Adrenal gland (tissue), 12 donors: ENCODE data around the gene HMGXB3. TPM values are rescaled to one million over a fixed set of nuclear protein-coding genes. Genes with fewer than 3 reads are reported as not detected.
A peak's percentile ranks its signal among the peaks of the same experiment; 100 is the strongest.

Source experiments
- DNase-seq, 7 donors: peaks; one replicate each; pipeline ENCODE4 v3.0.0-alpha.2; 2019 to 2020
- H3K27ac ChIP-seq, 5 donors: fragments of 200-600 bp; sonication (generic) in 4 of 5; 1 replicate in 3 of 5; 2 replicates in 2 of 5; pipeline versions ENCODE4 v1.5.1 to v1.8.0; 2016 to 2020; ENCODE audit warnings: mild to moderate bottlenecking in 1 of 5
- H3K27me3 ChIP-seq: fragments of 200-600 bp; 2 replicates; pipeline ENCODE4 v1.8.0; 2021
- H3K36me3 ChIP-seq, 2 donors: fragments of 200-600 bp; replicated peaks in 1 of 2; 1 replicate in 1 of 2; 2 replicates in 1 of 2; pipeline versions ENCODE4 v1.5.1 to v1.8.0; 2018 to 2022
- H3K4me1 ChIP-seq, 2 donors: fragments of 200-600 bp; replicated peaks in 1 of 2; 1 replicate in 1 of 2; 2 replicates in 1 of 2; pipeline versions ENCODE4 v1.5.1 to v1.8.0; 2018 to 2021
- H3K4me3 ChIP-seq, 4 donors: fragments of 200-600 bp; sonication (generic) in 3 of 4; one replicate each; pipeline ENCODE4 v1.5.1; 2016 to 2018
- H3K9me3 ChIP-seq, 3 donors: fragments of 200-600 bp; sonication (generic) in 1 of 3; replicated peaks in 1 of 3; 1 replicate in 2 of 3; 2 replicates in 1 of 3; pipeline versions ENCODE4 v1.5.1 to v1.8.0; 2016 to 2021
- POLR2A ChIP-seq, 2 donors: fragments of 450-650 bp; IDR thresholded peaks; one replicate each; pipeline ENCODE4 v1.6.1; 2017; ENCODE audit warnings: antibody characterized with exemption in 2 of 2, mild to moderate bottlenecking in 2 of 2, moderate library complexity in 1 of 2
- WGBS, 4 donors: extraction: QIAGEN DNeasy Blood & Tissue Kit in 2 of 4; methylation state at CpG; one replicate each; pipeline versions ENCODE4 v1.1.5 to v1.1.7; 2013 to 2017; 5-methylcytosine and 5-hydroxymethylcytosine counted together
- intact Hi-C, 2 donors: fragments of 100-400 bp; cut with DNase I; formaldehyde crosslinking; loops; one replicate each; pipeline versions ENCODE4 v1.14.1 to v1.15.0; 2022 to 2023
- polyA plus RNA-seq, 3 donors: library from polyadenylated mRNA; stranded (reverse); fragments of 200-250 nt in 2 of 3; fragments of 350-450 nt in 1 of 3; fragmentation: Illumina TruSeq in 1 of 3; extraction: RNeasy Lipid Tissue Mini Kit (QIAGEN cat#74804) in 1 of 3; gene quantifications; one replicate each; pipeline ENCODE4 v1.2.3, GENCODE V29; 2013 to 2014
- total RNA-seq, 9 donors: library from RNA; depleted of rRNA in 4 of 9; stranded (reverse); fragments of >200 nt in 4 of 9; fragments of 120-200 nt in 1 of 9; fragmentation: NEBNext Ultra II Directional in 1 of 9; extraction: Animal tissue kit (Norgen Biotek cat#: 25700) in 1 of 9; gene quantifications; one replicate each; pipeline versions ENCODE4 v1.1.0 to v1.2.4, GENCODE V29; 2013 to 2023
- TF ChIP-seq, protein P1 (sequence below), 6 experiments: fragments of 450-650 bp in 4 of 6; fragments of 200-600 bp in 2 of 6; sonication (generic) in 1 of 6; IDR thresholded peaks; 1 replicate in 5 of 6; 2 replicates in 1 of 6; pipeline versions ENCODE4 v1.5.1 to v1.8.0; 2016 to 2021; ENCODE audit warnings: antibody characterized with exemption in 6 of 6, mild to moderate bottlenecking in 2 of 6, moderate library complexity in 1 of 6
- donor health status: healthy with polysubstance abuse.
- donor health status: Bipolar disorder and iron deficiency.
- donor health status: DM: yes; HTN: yes; CAD: no.
- donor health status: DM: no; HTN: no; CAD: no.
- donor health status: DM: no; HTN: no; CAD: no.
- donor health status: DM: yes; HTN: yes; CAD: no.

HMGXB3 gene
- total and polyA plus RNA-seq, 12 donors, result 22.8 to 56.5 (median 36.1) TPM

DNA sequence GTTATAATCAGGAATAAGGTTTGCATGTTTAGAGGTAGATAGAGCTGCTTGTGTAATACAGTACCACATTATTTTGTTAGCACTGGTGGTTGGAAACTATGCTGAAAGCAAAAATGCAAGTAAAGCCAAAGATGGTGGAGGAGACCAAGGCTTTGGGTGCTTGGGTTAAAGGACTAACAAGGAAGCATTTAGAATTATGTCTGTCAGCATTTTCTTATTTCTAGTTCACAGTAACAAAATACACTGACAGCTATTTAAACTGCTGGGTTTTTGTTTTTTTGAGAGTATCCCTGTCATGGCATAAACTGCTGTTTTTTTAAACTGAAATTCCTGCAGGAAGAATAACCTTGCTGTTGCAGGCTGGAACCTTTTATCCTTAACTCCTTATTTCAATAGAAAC lies 6.5 kb downstream of the HMGXB3 start:
- H3K4me3 ChIP-seq, result no peak overlapping the region
- no peaks in the 10 kb centered on the region for H3K27me3 ChIP-seq
- peaks cover 0 to 70% of the 10 kb centered on the region in 2 donors for H3K36me3 ChIP-seq
- H3K27ac ChIP-seq, result no peak overlapping the region
- TF ChIP-seq POLR2A (IDR thresholded peaks at IDR 0.05), result no peak
- TF ChIP-seq, protein P1, sequence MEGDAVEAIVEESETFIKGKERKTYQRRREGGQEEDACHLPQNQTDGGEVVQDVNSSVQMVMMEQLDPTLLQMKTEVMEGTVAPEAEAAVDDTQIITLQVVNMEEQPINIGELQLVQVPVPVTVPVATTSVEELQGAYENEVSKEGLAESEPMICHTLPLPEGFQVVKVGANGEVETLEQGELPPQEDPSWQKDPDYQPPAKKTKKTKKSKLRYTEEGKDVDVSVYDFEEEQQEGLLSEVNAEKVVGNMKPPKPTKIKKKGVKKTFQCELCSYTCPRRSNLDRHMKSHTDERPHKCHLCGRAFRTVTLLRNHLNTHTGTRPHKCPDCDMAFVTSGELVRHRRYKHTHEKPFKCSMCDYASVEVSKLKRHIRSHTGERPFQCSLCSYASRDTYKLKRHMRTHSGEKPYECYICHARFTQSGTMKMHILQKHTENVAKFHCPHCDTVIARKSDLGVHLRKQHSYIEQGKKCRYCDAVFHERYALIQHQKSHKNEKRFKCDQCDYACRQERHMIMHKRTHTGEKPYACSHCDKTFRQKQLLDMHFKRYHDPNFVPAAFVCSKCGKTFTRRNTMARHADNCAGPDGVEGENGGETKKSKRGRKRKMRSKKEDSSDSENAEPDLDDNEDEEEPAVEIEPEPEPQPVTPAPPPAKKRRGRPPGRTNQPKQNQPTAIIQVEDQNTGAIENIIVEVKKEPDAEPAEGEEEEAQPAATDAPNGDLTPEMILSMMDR (IDR thresholded peaks at IDR 0.05), result no peak
- H3K9me3 ChIP-seq, result no peaks in the 10 kb centered on the region
- DNase-seq, result no peak
- intact Hi-C loops, result no loop called here
- H3K4me1 ChIP-seq, result peaks cover 5 to 29% of the 10 kb centered on the region in 2 donors

DNA sequence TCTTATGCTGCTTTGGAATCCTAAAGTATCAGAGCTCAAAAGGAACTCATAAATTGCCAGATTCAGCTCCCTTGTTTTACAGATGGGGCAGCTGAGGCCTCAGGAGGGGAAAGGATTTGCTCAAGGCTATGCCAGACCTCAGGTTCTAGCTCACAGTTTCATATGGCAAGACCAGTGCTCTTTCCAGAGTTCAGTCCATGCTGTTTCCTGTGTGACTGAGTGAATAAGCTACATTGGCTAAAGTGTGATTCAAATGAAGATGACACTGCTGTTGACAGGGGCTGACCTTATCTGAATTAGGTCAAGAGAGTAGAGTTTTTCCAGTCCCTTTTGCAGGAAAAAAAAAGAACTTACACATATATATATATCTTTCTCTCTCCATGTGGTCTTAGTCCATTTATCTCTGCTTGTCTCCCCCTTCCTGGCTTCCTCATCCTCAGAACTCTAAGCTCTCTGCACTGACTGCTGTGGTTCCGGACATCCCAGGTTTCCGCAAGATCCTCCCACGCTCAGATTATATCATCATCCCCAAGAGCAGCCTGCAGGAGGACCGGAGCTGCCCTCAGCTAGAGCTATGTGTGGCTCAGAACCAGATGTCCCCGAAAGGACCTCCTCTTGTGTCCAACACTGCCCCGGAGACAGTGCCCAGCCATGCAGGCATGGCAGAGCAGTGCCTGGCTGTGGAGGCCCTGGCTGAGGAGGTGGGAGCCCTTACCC lies 9.3 kb downstream of the HMGXB3 start:
- TF ChIP-seq POLR2A (IDR thresholded peaks at IDR 0.05), result no peak
- TF ChIP-seq, protein P1 (IDR thresholded peaks at IDR 0.05), result no peak
- intact Hi-C loops, result no loop called here

DNA sequence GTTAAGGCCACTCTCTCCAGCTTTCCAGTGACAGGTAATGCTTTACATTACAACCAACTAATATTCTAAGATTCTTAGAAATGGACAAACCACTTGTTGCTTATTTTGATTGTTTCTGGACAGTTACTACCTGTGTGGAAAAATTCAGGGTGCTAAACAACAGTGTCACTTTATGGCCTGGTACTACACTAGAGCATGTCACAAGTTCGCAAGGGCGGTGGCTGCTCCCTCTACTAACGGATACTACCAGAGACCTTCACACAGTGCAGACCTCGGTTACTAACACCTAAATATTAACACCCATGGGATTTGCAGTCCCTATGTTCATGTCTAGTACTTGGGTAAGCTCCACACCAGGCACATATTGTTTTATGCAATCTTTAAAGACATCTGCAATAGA lies 13.4 kb downstream of the HMGXB3 start:
- H3K36me3 ChIP-seq, result peaks cover 0 to 81% of the 10 kb centered on the region in 2 donors
- no peak for TF ChIP-seq POLR2A (IDR thresholded peaks at IDR 0.05)
- TF ChIP-seq, protein P1 (IDR thresholded peaks at IDR 0.05), result no peak
- H3K27ac ChIP-seq, result no peak overlapping the region
- H3K9me3 ChIP-seq, result no peaks in the 10 kb centered on the region
- no peaks in the 10 kb centered on the region for H3K27me3 ChIP-seq
- no peak overlapping the region for H3K4me3 ChIP-seq
- intact Hi-C loops, result no loop called here
- DNase-seq, result no peak
- peaks cover 0 to 30% of the 10 kb centered on the region in 2 donors for H3K4me1 ChIP-seq
- WGBS, 4 donors, result 94 to 98% (median 96%) methylated on average over 4 of the region's 4 CpGs

More for the DNA sequence above, 9.3 kb downstream of the HMGXB3 start:
- Histone ChIP-seq H3K27ac (peak overlapping the region in 1 of 5 donors; percentile 46), H3K4me3 (no peak overlapping the region), H3K27me3 (no peaks in the 10 kb centered on the region), H3K36me3 (peaks cover 0 to 93% of the 10 kb centered on the region in 2 donors), H3K9me3 (no peaks in the 10 kb centered on the region), H3K4me1 (peaks cover 0 to 10% of the 10 kb centered on the region in 2 donors)
- peak in 1 of 7 donors; percentile 70 for DNase-seq
- WGBS, 4 donors, result 87 to 93% (median 91%) methylated on average over 3 to 6 of the region's 6 CpGs

DNA sequence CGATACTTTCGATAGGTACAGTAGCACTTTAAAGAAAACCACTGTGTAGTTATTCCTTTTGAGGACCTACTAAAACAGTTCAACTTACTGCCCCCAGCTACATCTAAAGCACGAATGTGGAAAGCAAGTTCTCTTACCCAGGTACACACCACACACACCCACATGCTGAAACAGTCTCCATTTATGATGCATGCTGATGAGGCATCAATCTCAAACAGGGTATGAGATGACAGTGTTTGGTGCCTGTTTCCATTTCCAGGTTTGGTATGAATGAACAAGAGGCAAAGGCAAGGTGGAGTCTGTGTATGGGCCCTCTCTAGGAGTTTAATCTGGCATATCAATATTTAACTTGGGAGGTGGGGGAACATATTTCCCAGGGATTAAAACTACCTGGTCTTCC lies 13.9 kb downstream of the HMGXB3 start:
- WGBS, 4 donors, result 93 to 99% (median 96%) methylated on average over 3 of the region's 3 CpGs
- peaks cover 0 to 82% of the 10 kb centered on the region in 2 donors for H3K36me3 ChIP-seq
- no peaks in the 10 kb centered on the region for H3K27me3 ChIP-seq
- H3K27ac ChIP-seq, result no peak overlapping the region
- intact Hi-C loops, result no loop called here
- TF ChIP-seq POLR2A (IDR thresholded peaks at IDR 0.05), result no peak
- TF ChIP-seq, protein P1 (IDR thresholded peaks at IDR 0.05), result no peak
- H3K4me1 ChIP-seq, result peaks cover 0 to 25% of the 10 kb centered on the region in 2 donors
- H3K4me3 ChIP-seq, result no peak overlapping the region
- DNase-seq, result no peak
- no peaks in the 10 kb centered on the region for H3K9me3 ChIP-seq
